Right renal pelvis (tissue), 4 donors: Measurements from ENCODE around the gene SYNDIG1L. TPM values are rescaled to one million over a fixed set of nuclear protein-coding genes. Genes with fewer than 3 reads are reported as not detected.
"Not testable (repeated sequence)": the region's sequence is repeated elsewhere in the genome, so short reads cannot be mapped to it uniquely, and the experiment has no call there.

Experiments used
- DNase-seq, 4 donors: peaks; one replicate each; pipeline ENCODE4 v3.0.0-alpha.2; 2013; ENCODE audit warnings: low read depth in 4 of 4, low spot score in 3 of 4, missing footprints in 1 of 4
- polyA plus RNA-seq, 4 donors: library from polyadenylated mRNA; unstranded; fragments of 120-200 nt; gene quantifications; one replicate each; pipeline ENCODE4 v1.2.1, GENCODE V29; 2013; ENCODE audit not compliant: insufficient read length in 4 of 4

Gene SYNDIG1L
- polyA plus RNA-seq, 4 donors, result 0.19 to 0.39 (median 0.34) TPM

DNA sequence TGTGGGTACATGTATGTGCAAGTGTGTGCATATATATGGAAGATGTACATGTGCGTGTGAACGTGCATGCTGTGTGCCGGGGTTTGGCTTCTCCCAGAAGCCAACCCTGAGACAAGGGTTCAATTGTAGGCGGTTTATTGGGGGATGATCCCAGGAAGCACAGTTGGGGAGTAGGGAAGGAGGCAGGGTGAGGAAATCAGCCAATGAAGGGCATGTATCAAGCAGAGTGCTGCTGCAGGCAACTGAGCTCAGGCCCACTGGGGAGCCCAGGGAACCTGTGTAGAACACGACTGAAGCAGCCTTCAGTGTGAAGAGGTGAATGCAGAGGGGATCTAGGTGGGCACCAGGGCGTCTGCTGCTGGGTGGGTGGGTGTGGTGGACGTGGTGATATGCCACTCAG lies 21.6 kb downstream of the SYNDIG1L start:
- DNase-seq, result no peak

DNA sequence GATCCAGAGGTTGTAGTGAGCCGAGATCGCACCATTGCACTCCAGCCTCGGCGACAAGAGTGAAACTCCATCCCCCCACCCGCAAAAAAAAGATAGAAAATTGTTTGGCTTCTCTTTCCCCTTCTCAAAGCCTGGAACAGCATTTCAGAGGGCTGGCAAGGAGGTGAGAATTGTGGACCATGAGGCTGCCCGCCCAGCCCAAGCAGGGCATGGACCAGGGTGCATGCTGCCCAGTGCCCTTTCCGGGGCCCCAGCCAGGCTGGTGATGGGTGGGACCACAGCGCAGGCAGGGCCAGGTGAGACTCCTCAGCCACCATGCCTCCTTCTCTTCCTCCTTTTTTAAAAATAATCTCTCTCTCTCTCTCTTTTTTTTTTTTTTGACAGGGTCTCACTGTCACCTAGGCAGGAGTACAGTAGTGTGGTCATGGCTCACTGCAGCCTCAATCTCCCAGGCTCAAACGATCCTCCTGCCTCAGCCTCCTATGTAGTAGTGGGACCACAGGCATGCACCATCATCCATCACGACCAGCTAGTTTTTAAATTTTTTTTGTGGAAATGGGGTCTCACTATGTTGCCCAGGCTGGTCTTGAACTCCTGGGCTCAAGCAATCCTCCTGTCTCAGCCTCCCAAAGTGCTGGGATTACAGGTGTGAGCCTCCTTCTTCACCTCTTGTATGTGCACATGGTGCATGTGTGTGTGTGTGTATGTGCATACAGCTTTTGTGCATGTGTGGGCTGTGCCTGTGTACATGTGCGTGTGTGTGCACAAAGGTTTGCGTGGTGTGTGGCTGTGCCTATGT lies 22.2 kb downstream of the SYNDIG1L start:
- no peak for DNase-seq

DNA sequence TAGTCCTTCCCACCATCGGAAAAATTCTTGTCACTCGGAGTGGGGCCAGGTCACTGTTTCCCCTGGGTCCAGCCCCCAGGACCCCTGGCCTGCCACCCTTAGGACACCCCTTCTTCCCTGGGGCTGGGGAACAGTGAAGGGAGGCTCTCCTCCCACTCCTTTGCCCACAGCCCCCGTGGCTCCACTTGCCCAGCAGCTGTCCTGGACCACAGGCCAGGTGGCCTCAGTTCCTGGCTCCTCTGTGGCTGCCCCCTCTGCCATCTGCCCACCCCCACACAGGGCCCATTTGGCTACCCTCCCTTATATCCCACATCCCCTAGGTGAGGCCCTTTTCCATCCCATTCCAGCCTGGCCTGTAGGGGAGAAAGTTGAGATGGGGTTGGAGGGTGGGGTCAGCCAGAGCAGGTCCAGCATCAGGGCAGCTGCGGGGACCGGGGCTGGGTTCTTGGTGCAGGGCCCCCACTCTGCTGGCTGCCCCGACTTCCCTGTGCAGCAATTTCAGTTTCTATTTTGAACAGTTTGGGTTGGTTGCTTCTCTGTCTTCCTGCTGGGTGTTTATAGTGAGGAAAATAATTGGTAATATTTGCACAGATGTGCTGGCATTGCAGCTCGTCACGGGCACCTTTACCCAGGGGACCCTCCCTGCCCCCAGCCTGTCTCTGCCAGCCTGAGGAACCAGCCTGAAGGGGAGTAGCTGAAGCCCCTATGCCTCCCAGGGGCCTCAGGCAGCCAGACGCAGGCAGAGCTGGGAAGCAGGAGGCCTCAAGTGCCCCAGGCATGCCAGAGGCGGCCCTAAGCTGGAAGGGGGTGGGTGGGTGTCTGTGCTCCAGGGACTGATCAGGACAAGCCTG lies 23.4 kb downstream of the SYNDIG1L start:
- no peak for DNase-seq

DNA sequence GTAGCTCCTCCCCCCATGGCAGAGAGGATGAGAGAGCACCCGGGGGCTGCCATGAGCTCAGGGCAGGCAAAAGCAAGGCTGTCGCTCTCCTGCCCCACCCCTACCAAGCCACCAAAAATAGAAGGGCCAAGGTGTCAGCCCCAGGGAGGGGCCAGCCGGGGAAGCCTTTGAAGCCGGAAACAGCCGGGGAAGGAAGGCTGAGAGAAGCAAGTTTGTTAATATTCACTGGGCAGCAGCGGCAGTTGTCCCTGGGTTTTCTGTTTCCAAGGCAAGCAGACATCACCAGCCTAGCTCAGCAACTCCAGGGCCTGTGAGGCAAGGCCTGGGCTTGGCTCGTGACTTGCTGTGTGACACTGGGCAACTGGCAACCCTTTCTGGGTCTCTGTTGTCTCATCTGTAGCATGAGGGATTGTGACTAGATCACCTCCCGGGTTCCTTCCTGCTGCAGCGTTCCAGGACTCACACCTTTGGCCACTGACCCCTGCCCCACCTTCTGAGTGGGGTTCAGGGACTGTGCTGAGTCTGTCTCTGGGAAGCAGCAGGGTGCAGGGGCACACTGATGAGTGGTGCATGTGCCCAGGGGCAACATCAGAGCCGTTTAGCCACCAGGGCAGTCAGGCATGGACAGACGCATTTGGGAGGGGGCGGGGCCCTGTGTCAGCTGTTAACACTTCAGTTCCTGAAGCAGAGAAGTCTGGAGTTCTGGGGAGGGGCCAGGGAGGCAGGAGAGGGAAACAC lies 24.3 kb downstream of the SYNDIG1L start:
- no peak for DNase-seq

DNA sequence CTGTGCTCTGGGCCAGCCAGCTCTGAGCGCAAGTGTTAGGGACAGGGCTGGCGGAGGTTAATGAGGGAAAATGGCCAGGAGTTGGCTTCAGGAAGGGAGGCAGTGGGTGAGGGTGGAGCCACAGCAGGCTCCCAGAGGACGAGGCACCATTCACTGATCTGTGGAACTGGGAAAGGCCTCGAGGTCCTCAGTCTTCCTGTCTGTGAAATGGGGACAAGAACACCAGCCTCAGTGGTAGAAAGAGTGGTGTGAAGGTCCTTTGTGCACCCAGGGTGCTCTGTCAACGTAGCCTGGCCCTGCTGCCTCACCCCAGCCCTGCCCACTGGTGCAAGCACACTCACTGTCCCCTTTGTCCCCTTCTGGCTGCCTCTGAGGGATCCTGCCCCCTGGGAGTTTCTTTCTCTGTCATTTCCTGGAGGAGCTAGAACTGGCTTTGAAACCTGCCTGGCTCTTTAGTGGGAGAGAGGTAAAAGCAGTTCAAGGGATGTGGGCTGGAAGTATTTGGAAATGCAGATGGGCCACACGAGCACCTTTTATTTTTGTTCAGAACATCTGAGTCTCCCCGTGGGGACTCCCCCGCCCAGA lies 25.0 kb downstream of the SYNDIG1L start:
- no peak for DNase-seq

DNA sequence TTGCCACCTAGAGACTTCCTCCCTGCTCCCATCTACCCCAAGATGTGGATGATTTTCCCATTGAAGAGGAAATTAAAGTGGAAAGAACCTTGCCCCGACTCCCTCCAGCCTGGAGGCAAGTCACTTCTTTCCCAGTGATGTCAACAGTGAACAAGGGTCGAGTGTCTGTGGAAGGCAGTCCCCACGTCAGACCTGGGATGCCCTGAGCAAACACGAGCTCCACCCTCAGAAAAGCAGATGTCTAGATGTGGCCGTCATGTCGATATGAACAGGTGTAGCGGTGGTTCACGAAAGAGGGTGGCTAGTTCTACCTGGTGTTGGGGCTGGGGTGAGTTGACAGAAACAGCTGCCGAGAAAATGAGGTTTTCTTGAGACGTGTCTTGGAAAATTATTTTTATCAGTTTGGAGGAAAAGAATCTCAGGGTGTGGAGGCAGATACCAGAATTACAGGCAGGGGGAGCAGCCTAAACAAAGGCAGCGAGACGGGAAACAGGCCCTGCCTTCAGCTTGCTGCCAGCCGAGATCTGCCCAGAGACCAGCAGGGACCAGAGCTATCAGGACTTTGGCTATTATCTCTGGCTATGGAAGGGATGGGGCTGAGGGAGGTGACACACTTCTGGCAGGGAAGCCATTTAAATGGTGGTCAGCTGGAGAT lies 25.9 kb downstream of the SYNDIG1L start:
- DNase-seq, result no peak

GRCh38 chr14:74395094-74395493 lies 30.9 kb downstream of the SYNDIG1L start:
- DNase-seq, result no peak

- no peak for DNase-seq
Measured at GRCh38 chr14:74394549-74394948, 31.5 kb downstream of the SYNDIG1L start.

- no peak for DNase-seq
Measured at GRCh38 chr14:74392616-74393570, 33.1 kb downstream of the SYNDIG1L start.

- no peak for DNase-seq
Measured at GRCh38 chr14:74391479-74391878, 34.5 kb downstream of the SYNDIG1L start.

DNA sequence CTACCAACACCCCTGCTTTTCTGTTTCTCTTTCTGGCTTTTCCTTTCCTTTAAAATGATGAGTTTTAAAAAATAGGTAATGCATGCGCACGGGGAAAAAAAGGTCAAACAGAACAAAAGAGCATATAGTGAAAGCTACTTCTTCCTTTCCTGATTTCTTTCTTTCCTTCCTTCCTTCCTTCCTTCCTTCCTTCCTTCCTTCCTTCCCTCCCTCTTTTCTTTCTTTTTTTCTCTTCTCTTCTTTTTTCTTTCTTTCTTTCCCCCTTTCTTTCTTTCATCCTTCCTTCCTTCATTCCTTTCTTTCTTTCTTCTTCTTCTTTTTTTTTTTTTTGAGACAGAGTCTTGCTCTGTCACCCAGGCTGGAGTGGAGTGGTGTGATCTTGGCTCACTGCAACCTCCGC lies 35.5 kb downstream of the SYNDIG1L start:
- DNase-seq, result not testable (repeated sequence)

DNA sequence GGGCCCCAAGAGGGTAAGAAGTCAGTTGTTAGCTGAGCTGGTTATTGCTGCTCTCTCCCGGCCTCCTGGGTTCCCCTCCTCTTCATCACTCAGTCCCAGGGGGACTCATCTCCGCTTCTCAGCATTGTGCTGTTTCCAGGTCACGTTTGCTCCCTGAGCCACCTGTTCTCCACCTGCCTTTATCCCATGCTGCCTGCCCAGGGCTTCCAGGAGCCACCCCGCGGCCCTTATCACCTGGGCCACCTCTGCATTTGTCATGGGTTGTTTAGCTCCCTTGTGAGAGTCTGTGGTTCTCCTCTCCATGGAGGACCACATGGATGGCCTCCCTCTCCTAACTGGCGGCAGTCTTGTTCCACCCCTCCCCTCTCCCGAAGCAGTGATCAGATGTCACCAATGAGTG lies 36.0 kb downstream of the SYNDIG1L start:
- no peak for DNase-seq

DNA sequence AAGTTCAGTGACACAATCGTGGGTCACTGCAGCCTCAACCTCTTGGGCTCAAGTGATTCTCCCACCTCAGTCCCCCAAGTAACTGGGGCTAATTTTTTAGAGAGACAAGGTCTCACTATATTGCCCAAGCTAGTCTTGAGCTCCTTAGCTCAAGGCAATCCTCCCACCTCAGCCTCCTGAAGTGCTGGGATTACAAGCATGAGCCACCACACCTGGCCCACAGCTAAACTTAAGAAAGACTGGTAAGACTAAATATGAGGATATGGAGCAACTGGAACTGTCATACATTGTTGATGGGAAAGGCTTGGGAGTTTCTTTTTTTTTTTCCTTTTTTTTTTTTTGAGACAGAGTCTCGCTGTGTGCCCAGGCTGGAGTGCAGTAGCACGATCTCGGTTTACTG lies 43.8 kb downstream of the SYNDIG1L start:
- no peak for DNase-seq

DNA sequence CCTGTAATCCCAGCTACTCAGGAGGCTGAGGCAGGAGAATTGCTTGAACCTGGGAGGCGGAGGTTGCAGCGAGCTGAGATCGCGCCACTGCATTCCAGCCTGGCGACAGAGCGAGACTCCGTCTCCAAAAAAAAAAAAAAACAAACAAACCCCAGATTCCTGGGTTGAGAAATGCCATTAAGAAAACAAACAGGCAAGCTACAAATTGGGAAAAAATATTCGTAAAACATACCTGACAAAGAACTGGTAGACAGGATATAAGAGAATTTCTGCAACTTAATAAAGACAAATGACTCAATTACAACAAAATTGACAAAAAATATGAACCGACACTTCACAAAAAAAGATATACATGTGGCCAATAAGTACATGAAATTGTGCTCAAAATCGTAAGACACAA lies 44.4 kb downstream of the SYNDIG1L start:
- DNase-seq, result not testable (repeated sequence)

- DNase-seq, result no peak
Measured at GRCh38 chr14:74380845-74381244, 45.2 kb downstream of the SYNDIG1L start.

- DNase-seq, result no peak
Measured at GRCh38 chr14:74380172-74380571, 45.8 kb downstream of the SYNDIG1L start.

- no peak for DNase-seq
Measured at GRCh38 chr14:74377976-74378690, 47.9 kb downstream of the SYNDIG1L start.

- DNase-seq, result no peak
Measured at GRCh38 chr14:74368441-74368840, 57.6 kb downstream of the SYNDIG1L start.
